H1 (cell line): Measurements from ENCODE around the gene LRRC61. TPM values are rescaled to one million over a fixed set of nuclear protein-coding genes. Genes with fewer than 3 reads are reported as not detected.
A peak's percentile ranks its signal among the peaks of the same experiment; 100 is the strongest.

Source experiments
- CTCF ChIA-PET: fragments of 300-600 bp; sonication (Branson Sonifier 250); formaldehyde crosslinking; loops from one replicate; lab custom pipeline; 2021; ENCODE audit not compliant: partially characterized antibody; lab: Charles Lee
- POLR2A ChIA-PET: fragments of 300-600 bp; sonication (Branson Sonifier 250); formaldehyde crosslinking; loops from one replicate; lab custom pipeline; 2021; ENCODE audit warnings: inconsistent platforms; ENCODE audit not compliant: partially characterized antibody; lab: Charles Lee
- DNase-seq, 2 experiments: peaks; one replicate each; pipeline versions ENCODE4 v3.0.0 to v3.0.0-alpha.2; 2010 to 2022; ENCODE audit warnings: low spot score in 2 of 2, low read depth in 1 of 2, mixed read lengths in 1 of 2
- FAIRE-seq: peaks from 2 replicates; lab custom pipeline; 2011; peaks lifted over from hg19 to GRCh38; lab: Jason Lieb, UNC
- H2AFZ ChIP-seq: 2 replicates; pipeline ENCODE4 v1.8.1; 2012; ENCODE audit warnings: low read length, inconsistent platforms
- H2AK5ac ChIP-seq: 2 replicates; pipeline ENCODE4 v1.6.1; 2013; ENCODE audit warnings: low read depth, low read length
- H2BK120ac ChIP-seq: replicated peaks from 2 replicates; pipeline ENCODE3; 2013; ENCODE audit warnings: low read depth, low read length, inconsistent platforms
- H2BK12ac ChIP-seq: 2 replicates; pipeline ENCODE4 v1.6.1; 2013; ENCODE audit warnings: low read depth, low read length
- H2BK15ac ChIP-seq: 2 replicates; pipeline ENCODE4 v1.6.1; 2013; ENCODE audit warnings: low read length
- H2BK20ac ChIP-seq: 2 replicates; pipeline ENCODE4 v1.6.1; 2013; ENCODE audit warnings: low read length
- H2BK5ac ChIP-seq: 2 replicates; pipeline ENCODE4 v1.6.1; 2013; ENCODE audit warnings: low read depth, low read length
- H3K14ac ChIP-seq: 2 replicates; pipeline ENCODE4 v1.6.1; 2013; ENCODE audit warnings: inconsistent platforms; ENCODE audit not compliant: insufficient read length
- H3K18ac ChIP-seq: 2 replicates; pipeline ENCODE4 v1.6.1; 2013; ENCODE audit warnings: low read length; ENCODE audit errors: extremely low read depth
- H3K23ac ChIP-seq: 2 replicates; pipeline ENCODE4 v1.6.1; 2013; ENCODE audit warnings: inconsistent platforms; ENCODE audit not compliant: insufficient read length
- H3K23me2 ChIP-seq: 2 replicates; pipeline ENCODE4 v1.6.1; 2013; ENCODE audit warnings: low read depth, low read length
- H3K27ac ChIP-seq: 2 replicates; pipeline ENCODE4 v1.6.1; 2011; ENCODE audit warnings: low read depth, low read length, inconsistent platforms
- H3K27me3 ChIP-seq, 4 experiments: replicated peaks in 1 of 4; 1 replicate in 1 of 4; 2 replicates in 3 of 4; pipeline versions ENCODE4 v1.6.1 to v1.8.1; 2011 to 2013; ENCODE audit warnings: low read length in 3 of 4, mild to moderate bottlenecking in 3 of 4, inconsistent platforms in 2 of 4, mixed read lengths in 2 of 4, moderate library complexity in 1 of 4; ENCODE audit not compliant: control insufficient read depth in 3 of 4, insufficient read depth in 3 of 4; ENCODE audit errors: extremely low read depth in 1 of 4
- H3K36me3 ChIP-seq, 4 experiments: 2 replicates each; pipeline versions ENCODE4 v1.6.1 to v1.8.1; 2011 to 2013; ENCODE audit warnings: mild to moderate bottlenecking in 4 of 4, low read length in 3 of 4, moderate library complexity in 2 of 4, control low read depth in 1 of 4, inconsistent platforms in 1 of 4; ENCODE audit not compliant: insufficient read depth in 4 of 4, control insufficient read depth in 2 of 4
- H3K4ac ChIP-seq: replicated peaks from 2 replicates; pipeline ENCODE3; 2013; ENCODE audit warnings: low read length, low read depth, mixed read lengths, inconsistent platforms; ENCODE audit not compliant: insufficient read length
- H3K4me1 ChIP-seq, 4 experiments: replicated peaks in 1 of 4; 1 replicate in 1 of 4; 2 replicates in 3 of 4; pipeline versions ENCODE4 v1.6.1 to v1.8.1; 2011 to 2013; ENCODE audit warnings: low read length in 3 of 4, inconsistent platforms in 2 of 4, mixed read lengths in 1 of 4; ENCODE audit not compliant: insufficient read depth in 4 of 4, control insufficient read depth in 3 of 4
- H3K4me2 ChIP-seq, 2 experiments: 2 replicates each; pipeline versions ENCODE4 v1.6.1 to v1.8.1; 2011 to 2013; ENCODE audit warnings: low read depth in 2 of 2, low read length in 2 of 2, control low read depth in 1 of 2, inconsistent platforms in 1 of 2, mild to moderate bottlenecking in 1 of 2; ENCODE audit not compliant: insufficient read depth in 1 of 2
- H3K4me3 ChIP-seq, 4 experiments: fragments of 200-600, 300-600 bp in 1 of 4; sonication (generic), shearing (Covaris generic), sonication (Bioruptor Twin) in 1 of 4; 2 replicates each; pipeline versions ENCODE4 v1.5.1 to v1.8.1; 2011 to 2016; ENCODE audit warnings: low read length in 4 of 4, low read depth in 3 of 4, control low read depth in 2 of 4, inconsistent platforms in 2 of 4, mild to moderate bottlenecking in 2 of 4, mixed read lengths in 1 of 4, moderate library complexity in 1 of 4; ENCODE audit not compliant: insufficient read depth in 2 of 4; ENCODE audit errors: extremely low read depth in 1 of 4
- H3K56ac ChIP-seq: replicated peaks from 2 replicates; pipeline ENCODE3; 2013; ENCODE audit warnings: low read depth, mild to moderate bottlenecking, mixed read lengths, low read length, inconsistent platforms; ENCODE audit not compliant: insufficient read length
- H3K79me1 ChIP-seq: 2 replicates; pipeline ENCODE4 v1.6.1; 2013; ENCODE audit warnings: low read depth, low read length, control low read depth
- H3K79me2 ChIP-seq, 2 experiments: 2 replicates each; pipeline versions ENCODE4 v1.6.1 to v1.8.1; 2012 to 2013; ENCODE audit warnings: low read length in 2 of 2, mild to moderate bottlenecking in 2 of 2, inconsistent platforms in 1 of 2; ENCODE audit not compliant: insufficient read depth in 2 of 2, control insufficient read depth in 1 of 2
- H3K9ac ChIP-seq, 4 experiments: replicated peaks in 1 of 4; 1 replicate in 1 of 4; 2 replicates in 3 of 4; pipeline versions ENCODE4 v1.6.1 to v1.8.1; 2011 to 2013; ENCODE audit warnings: low read depth in 3 of 4, low read length in 3 of 4, control low read depth in 2 of 4, mild to moderate bottlenecking in 2 of 4, moderate library complexity in 2 of 4, inconsistent platforms in 1 of 4; ENCODE audit errors: extremely low read depth in 1 of 4
- H3K9me3 ChIP-seq, 2 experiments: 2 replicates each; pipeline versions ENCODE4 v1.6.1 to v1.8.1; 2012 to 2013; ENCODE audit warnings: mild to moderate bottlenecking in 2 of 2, moderate library complexity in 2 of 2, control low read depth in 1 of 2, inconsistent platforms in 1 of 2, low read depth in 1 of 2, low read length in 1 of 2, mixed read lengths in 1 of 2; ENCODE audit not compliant: insufficient read depth in 2 of 2
- H4K20me1 ChIP-seq, 2 experiments: replicated peaks in 1 of 2; 2 replicates each; pipeline versions ENCODE3 to v1.8.1; 2011 to 2013; ENCODE audit warnings: inconsistent platforms in 2 of 2, low read length in 2 of 2, mild to moderate bottlenecking in 1 of 2; ENCODE audit not compliant: insufficient read depth in 2 of 2, control insufficient read depth in 1 of 2
- H4K5ac ChIP-seq: 2 replicates; pipeline ENCODE4 v1.6.1; 2013; ENCODE audit warnings: low read length, low read depth, mixed read lengths, inconsistent platforms; ENCODE audit not compliant: insufficient read length
- H4K8ac ChIP-seq: 2 replicates; pipeline ENCODE4 v1.8.0; 2013; ENCODE audit warnings: mild to moderate bottlenecking, moderate library complexity, low read length, inconsistent platforms; ENCODE audit not compliant: insufficient read depth; ENCODE audit errors: extremely low read depth
- H4K91ac ChIP-seq: replicated peaks from 2 replicates; pipeline ENCODE3; 2013; ENCODE audit warnings: low read length, mixed read lengths, inconsistent platforms; ENCODE audit not compliant: insufficient read length
- BACH1 ChIP-seq: IDR thresholded peaks from 2 replicates; pipeline ENCODE4 v1.6.1; 2012; ENCODE audit warnings: low read length, improper control_type of control experiment
- BCL11A ChIP-seq, 2 experiments: IDR thresholded peaks; one replicate each; pipeline ENCODE4 v1.6.1; 2011; ENCODE audit warnings: low read depth in 2 of 2, low read length in 2 of 2, mild to moderate bottlenecking in 2 of 2
- KDM1A ChIP-seq: fragments of 200-600, 300-600 bp; sonication (generic); IDR thresholded peaks from 2 replicates; pipeline ENCODE4 v1.7.1; 2016; ENCODE audit warnings: mild to moderate bottlenecking, low read length, borderline replicate concordance
- NANOG ChIP-seq: IDR thresholded peaks from 2 replicates; pipeline ENCODE4 v1.6.1; 2011; ENCODE audit warnings: low read length, low read depth, mild to moderate bottlenecking, inconsistent platforms; ENCODE audit not compliant: insufficient read depth, poor library complexity, severe bottlenecking
- SP2 ChIP-seq: IDR thresholded peaks from 2 replicates; pipeline ENCODE4 v1.6.1; 2012; ENCODE audit warnings: mild to moderate bottlenecking, low read length, inconsistent platforms
- TBP ChIP-seq: IDR thresholded peaks from 2 replicates; pipeline ENCODE4 v1.6.1; 2011; ENCODE audit warnings: low read depth, low read length, improper control_type of control experiment
- whole genome bisulfite sequencing, 2 experiments: shearing (Covaris generic) in 1 of 2; methylation state at CpG; one replicate each; pipeline versions ENCODE4 v1.1.6 to v1.1.7; 2013 to 2015; ENCODE audit warnings: low lambda C conversion rate in 2 of 2, mixed read lengths in 2 of 2, inconsistent platforms in 1 of 2, low coverage in 1 of 2, missing lambda C conversion rate in 1 of 2; ENCODE audit not compliant: insufficient replicate concordance in 2 of 2, insufficient coverage in 1 of 2, insufficient read length in 1 of 2; ENCODE audit errors: extremely low coverage in 1 of 2, missing lambda C conversion rate in 1 of 2; 5-methylcytosine and 5-hydroxymethylcytosine counted together
- polyA plus RNA-seq, 7 experiments: library from polyadenylated mRNA; depleted of rRNA in 3 of 7; stranded (reverse) in 5 of 7; unstranded in 2 of 7; fragments of >200 nt in 5 of 7; fragments of 200-250 nt in 2 of 7; gene quantifications; 1 replicate in 5 of 7; 2 replicates in 1 of 7; 4 replicates in 1 of 7; pipeline versions ENCODE4 v1.2.1 to v1.2.3, GENCODE V29; 2011 to 2013; ENCODE audit warnings: missing spikeins in 2 of 7, mixed read lengths in 2 of 7
- total RNA-seq: library from RNA; stranded (reverse); fragmentation: NEBNext Ultra II Directional; extraction: Animal tissue kit (Norgen Biotek cat#: 25700); gene quantifications from 2 replicates; pipeline ENCODE4 v1.2.1, GENCODE V29; 2021
- TF ChIP-seq, protein P1 (sequence below): IDR thresholded peaks from 2 replicates; pipeline ENCODE4 v1.6.1; 2012; ENCODE audit warnings: inconsistent platforms

Gene LRRC61
- total and polyA plus RNA-seq, 2 of the 8 experiments (the other 6 are each of a cell fraction or from before 2014, with no cell fraction given) = 0.73 to 44.8 TPM

DNA sequence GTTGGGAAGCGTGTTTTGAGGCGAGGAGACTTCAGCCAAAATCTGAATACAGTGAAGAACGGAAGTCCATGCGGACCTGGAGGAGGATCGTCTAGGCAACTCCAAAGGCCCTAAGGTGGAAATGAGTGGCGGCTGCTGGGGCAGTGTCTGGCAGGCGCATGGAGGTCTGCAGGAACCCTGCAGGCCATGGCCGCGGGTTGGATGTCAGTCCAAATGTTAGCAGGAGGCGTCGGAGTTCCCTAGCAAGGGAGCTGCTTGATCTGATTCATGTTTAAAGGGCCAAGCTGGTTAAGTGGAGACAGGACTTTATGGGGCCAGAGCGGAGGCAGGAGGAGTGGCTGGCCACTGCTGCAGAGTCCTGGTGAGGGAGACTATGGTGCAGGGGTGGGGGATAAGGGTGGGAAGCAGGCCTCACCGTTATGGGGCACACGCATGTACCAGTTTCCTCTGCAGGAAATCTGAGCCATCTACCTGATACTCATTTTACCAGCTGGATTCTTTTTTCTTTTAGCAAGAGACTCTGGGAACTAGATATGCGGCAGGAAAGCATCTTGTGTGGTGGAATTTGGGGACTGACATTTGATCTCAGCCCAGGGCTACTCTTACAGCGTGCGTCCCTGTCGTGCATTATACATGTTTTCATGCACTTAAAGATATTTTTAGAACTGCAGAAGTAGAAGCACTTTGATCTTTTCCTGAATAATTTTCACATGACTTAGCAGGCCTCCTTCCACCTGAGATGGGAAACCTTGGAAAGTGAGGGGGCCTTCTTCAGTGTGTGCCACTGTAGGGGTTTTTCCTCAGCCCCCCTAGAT lies 38.9 kb downstream of the LRRC61 start:
- Histone ChIP-seq H3K79me2 (no peaks in the 10 kb centered on the region), H3K4ac (no peak overlapping the region), H4K5ac (no peak overlapping the region), H3K4me2 (peak overlapping the region in 1 of 2 experiments; percentile 5; a peak in 1 of 4 replicates), H3K14ac (no peak overlapping the region), H2BK20ac (peak overlapping the region; percentile 89), H3K4me1 (peaks cover 14 to 23% (median 18%) of the 10 kb centered on the region in 4 experiments), H2BK12ac (no peak overlapping the region; the same call in 1 of the 2 replicates), H2AFZ (no peak overlapping the region), H3K79me1 (no peaks in the 10 kb centered on the region; the same call in 1 of the 2 replicates), H3K9ac (no peak overlapping the region), H3K27ac (no peak overlapping the region), H3K18ac (peak overlapping the region; percentile 56; the same call in 1 of the 2 replicates), H2AK5ac (no peak overlapping the region), H3K36me3 (no peaks in the 10 kb centered on the region), H4K20me1 (peaks cover 0 to 5% of the 10 kb centered on the region in 2 experiments), H3K27me3 (no peaks in the 10 kb centered on the region; a peak in 1 of 7 replicates), H3K4me3 (no peak overlapping the region), H3K9me3 (no peaks in the 10 kb centered on the region), H3K56ac (no peak overlapping the region), H3K23ac (no peak overlapping the region), H4K91ac (peak overlapping the region; percentile 44), H3K23me2 (peaks cover 13% of the 10 kb centered on the region; the same call in 1 of the 2 replicates), H2BK120ac (peak overlapping the region; percentile 71), H2BK5ac (peak overlapping the region; percentile 29; the same call in 1 of the 2 replicates), H2BK15ac (0 out of 2 replicates have a peak overlapping the region, but pooled peaks have one; percentile 77), H4K8ac (no peak overlapping the region; the same call in 1 of the 2 replicates)
- WGBS, 2 experiments = 77% methylated on average over 18 of the region's 18 CpGs; no CpG with 5 or more reads in 1 of the 2 experiments
- CTCF ChIA-PET = interaction anchor here (0.6 to 2.4 kb wide), 14 partner anchors 8 to 513 kb away, joined by 3 to 12 read pairs (median 4); a partner anchor contains a TSS
- FAIRE-seq (no peak), DNase-seq (no peak)
- POLR2A ChIA-PET = interaction anchor here (0.6 to 3.8 kb wide), 13 partner anchors 9 to 1218 kb away, joined by 3 to 43 read pairs (median 4); no protein-coding TSS in a partner anchor
- TF ChIP-seq NANOG = no peak
- TF ChIP-seq, protein P1, sequence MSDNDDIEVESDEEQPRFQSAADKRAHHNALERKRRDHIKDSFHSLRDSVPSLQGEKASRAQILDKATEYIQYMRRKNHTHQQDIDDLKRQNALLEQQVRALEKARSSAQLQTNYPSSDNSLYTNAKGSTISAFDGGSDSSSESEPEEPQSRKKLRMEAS = no peak
- TF ChIP-seq TBP = no peak
- no peak for TF ChIP-seq BCL11A (IDR thresholded peaks at IDR 0.05; ENCODE audit: low read depth in 2 of 2, low read length in 2 of 2)
- TF ChIP-seq KDM1A = no peak
- no peak for TF ChIP-seq SP2
- TF ChIP-seq BACH1 = no peak
